GM12873 (cell line): ENCODE data around the gene NEURL4.

Experiments used
- TF ChIP-seq, protein P1 (sequence below): IDR thresholded peaks from 2 replicates; pipeline ENCODE4 v1.5.1; 2012; ENCODE audit warnings: low read depth, mild to moderate bottlenecking, moderate library complexity, low read length, control low read depth; ENCODE audit not compliant: insufficient read depth; ENCODE audit errors: missing control alignments

The NEURL4 gene

DNA sequence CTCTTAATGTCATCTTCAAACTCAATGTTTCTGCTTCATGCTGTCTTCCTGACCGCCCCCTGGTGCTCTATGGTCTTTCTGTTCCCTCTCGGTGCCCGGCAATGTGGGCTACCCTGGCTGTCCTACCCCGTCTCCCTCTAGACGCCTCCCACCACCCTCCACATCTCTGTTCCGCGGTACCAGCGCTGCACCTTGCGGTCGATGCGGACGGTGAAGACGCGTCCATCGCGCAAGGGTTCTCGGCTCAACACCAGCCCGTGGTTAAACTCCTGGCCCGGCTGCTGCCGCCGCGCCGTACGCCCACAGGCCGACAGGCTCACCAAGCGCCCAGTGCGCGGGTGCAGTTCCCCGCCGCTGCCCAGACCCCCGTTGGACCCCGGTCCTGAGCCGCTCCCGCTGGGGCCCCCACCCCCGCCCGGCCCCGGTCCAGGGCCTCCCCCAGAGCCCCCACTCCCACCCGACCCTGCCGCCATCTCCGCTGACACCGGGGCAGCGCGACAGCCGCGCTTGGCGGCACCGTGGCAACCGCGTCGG, at the start of gene NEURL4:
NEURL4 (minus strand) TSS at position 496 of the 534 bp plus-strand sequence; CDS start at position 473, 23 bp downstream.
- TF ChIP-seq, protein P1, sequence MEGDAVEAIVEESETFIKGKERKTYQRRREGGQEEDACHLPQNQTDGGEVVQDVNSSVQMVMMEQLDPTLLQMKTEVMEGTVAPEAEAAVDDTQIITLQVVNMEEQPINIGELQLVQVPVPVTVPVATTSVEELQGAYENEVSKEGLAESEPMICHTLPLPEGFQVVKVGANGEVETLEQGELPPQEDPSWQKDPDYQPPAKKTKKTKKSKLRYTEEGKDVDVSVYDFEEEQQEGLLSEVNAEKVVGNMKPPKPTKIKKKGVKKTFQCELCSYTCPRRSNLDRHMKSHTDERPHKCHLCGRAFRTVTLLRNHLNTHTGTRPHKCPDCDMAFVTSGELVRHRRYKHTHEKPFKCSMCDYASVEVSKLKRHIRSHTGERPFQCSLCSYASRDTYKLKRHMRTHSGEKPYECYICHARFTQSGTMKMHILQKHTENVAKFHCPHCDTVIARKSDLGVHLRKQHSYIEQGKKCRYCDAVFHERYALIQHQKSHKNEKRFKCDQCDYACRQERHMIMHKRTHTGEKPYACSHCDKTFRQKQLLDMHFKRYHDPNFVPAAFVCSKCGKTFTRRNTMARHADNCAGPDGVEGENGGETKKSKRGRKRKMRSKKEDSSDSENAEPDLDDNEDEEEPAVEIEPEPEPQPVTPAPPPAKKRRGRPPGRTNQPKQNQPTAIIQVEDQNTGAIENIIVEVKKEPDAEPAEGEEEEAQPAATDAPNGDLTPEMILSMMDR: no peak

DNA sequence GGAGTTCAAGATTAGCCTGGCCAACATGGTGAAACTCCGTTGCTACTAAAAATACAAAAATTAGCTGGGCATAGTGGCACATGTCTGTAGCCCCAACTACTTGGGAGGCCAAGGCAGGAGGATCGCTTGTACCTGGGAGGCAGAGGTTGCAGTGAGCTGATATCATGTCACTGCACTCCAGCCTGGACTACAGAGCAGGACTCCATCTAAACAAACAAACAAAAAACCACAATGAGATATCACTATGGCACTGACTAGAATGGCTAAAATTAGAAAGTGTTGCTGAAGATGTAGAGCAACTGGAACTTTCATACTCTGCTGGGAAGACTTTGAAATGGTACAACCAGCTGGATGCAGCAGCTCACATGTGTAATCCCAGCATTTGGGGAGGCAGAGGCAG, 45.2 kb upstream of the NEURL4 start:
- TF ChIP-seq, protein P1: no peak

DNA sequence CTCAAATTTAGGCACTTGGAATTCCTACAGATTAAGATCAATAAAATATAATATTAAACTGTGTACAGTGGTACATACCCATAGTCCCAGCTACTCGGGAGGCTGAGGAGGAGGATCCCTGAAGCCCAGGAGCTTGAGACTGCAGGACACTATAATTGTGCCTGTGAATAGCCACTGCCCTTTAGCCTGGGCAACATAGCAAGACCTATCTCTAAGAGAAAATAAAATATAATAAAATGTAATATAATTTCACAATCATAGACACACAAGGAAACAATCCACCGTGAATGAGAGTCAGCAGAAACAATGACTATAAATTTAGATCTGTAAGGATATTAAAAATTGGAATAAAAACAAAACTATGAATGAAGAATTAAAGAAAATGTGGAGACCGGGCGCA, 41.7 kb upstream of the NEURL4 start:
- TF ChIP-seq, protein P1: no peak

DNA sequence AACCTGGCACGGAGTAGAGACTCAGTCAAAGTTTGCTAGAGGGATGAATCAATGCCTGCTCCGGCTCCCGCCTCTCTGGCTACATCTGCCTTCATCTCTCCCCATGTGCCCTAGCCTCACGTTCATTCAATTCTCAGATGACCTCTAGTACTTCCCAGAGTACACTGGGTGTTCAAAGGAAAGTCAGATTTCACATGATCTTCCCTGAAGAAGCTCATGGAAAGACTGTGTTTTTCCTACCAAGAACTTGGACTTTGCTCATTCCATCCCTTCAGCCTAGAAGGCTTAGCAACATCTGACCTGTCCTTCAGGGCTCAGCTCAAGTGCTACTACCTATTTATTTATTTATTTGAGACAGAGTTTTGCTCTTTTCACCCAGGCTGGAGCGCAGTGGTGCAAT, 40.7 kb upstream of the NEURL4 start:
- TF ChIP-seq, protein P1: no peak

DNA sequence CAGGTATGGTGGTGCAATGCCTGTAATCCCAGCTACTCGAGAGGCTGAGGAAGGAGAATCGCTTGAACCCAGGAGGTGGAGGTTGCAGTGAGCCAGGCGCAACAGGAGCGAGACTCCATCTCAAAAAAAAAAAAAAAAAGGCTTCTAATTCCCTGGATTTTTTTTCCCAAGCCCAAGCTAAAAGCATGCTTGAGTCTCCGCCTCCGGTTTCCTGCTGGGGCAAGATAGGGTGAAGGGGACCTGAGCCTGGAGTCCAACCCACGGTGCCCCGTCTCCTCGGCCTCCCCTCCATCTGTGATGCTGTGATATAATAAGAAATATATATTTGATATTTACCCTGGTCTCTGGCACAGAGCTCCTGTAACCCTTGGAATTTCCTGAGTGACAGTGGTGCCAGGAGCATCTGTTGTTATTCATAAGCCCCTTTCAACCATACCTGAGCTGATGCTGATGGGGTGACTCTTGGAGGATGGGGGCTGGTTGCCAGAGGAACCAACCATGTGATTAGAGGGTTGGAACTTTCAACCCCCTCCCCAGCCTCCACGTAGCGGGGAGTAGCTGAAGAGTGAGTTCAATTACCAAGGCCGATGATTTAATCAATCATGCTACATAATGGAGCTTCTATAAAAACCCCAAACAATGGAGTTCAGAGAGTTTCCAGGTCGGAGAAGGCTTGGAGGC, 38.9 kb upstream of the NEURL4 start:
- TF ChIP-seq, protein P1: no peak

DNA sequence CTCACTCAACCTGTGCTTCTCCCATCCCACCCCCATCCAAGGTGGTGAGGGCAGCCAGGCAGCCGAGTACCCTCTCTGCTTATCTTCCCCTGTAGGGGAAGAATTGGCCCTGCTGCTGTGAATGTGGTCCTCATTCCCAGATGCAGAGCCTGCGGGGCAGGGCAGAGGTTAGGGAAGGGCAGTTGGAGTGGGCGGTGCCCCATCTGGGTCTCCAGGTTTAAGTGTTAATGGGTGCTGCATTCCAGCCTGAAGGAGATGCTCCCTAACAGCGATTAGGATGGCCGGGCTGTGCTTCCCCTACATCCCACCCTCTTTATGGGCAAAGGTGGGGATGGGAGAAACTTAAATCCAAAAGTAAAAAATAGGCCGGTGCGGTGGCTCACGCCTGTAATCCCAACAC, 37.9 kb upstream of the NEURL4 start:
- TF ChIP-seq, protein P1: no peak

DNA sequence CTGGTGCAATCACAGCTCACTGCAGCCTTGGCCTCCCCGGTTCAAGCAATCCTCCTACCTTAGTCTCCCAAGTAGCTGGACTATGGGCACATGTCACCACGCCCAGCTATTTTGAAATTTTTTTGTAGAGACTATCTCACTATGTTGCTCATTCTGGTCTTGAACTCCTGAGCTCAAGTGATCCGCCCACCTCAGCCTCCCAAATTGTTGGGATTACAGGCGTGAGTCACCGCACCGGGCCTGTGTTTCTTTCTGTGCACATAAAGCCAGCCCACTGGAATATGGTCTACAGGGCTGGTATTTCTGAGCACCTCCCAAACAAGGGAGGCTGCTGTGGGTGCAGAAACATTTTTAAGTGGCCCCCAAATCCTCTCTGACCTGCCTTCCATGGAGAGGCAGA, 34.2 kb upstream of the NEURL4 start:
- TF ChIP-seq, protein P1: no peak
